ENCODE data around the gene IFT52.

The IFT52 gene

GRCh38 chr20:43559147-43559987 lies 31.4 kb upstream of the IFT52 start:
- no peak for TF ChIP-seq CTCF (IDR thresholded peaks at IDR 0.05)
- H3K27ac ChIP-seq = no peak overlapping the region
- no peak overlapping the region for H3K4me3 ChIP-seq
- DNase-seq (ENCODE audit: low spot score) = no peak

- no peak for TF ChIP-seq CTCF (IDR thresholded peaks at IDR 0.05)
- Histone ChIP-seq H3K27ac (no peak overlapping the region), H3K4me3 (no peak overlapping the region)
- DNase-seq (ENCODE audit: low spot score) = no peak
Observed at GRCh38 chr20:43560974-43561373, 29.8 kb upstream of the IFT52 start.

DNA sequence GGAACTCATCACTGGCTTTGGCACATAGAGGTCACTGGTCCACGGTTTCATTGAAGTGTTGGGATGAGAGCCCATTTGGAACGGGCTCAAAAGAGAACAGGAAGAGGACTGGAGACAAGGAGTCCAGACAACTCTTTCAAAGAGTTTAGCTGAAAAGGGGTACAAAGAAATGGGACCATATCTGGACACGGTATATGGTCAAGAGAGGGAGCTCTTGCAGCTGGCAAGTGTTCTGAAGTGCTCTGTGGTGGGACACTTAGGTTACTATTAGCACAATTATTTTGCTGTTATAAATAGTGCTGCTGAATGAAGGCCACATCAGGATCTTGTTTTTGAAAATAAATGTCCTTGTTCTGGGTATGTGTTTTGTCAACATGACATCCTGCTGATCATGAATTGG lies 27.3 kb upstream of the IFT52 start:
- Histone ChIP-seq H3K27ac (no peak overlapping the region), H3K4me3 (no peak overlapping the region)
- TF ChIP-seq CTCF (IDR thresholded peaks at IDR 0.05) = no peak
- DNase-seq (ENCODE audit: low spot score) = no peak

DNA sequence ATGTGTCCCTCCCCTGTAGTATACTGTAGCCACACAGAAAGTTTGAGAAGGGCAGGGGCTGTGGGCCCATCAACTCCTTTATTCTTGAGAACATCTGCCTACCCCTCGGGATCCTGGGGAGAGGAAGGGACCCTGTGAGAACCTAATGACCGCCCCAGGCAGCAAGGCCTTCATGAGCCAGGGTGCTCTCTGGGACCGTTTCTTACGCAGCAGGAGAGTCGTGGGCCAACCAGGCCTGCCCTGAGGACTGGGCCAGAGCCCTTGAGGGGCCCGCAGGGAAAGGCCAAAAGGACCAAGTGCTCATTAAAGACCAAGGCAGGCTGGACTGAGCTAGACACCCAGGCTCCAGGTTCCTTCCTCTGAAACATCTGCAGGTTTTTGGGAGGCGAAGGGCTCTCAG lies 26.7 kb upstream of the IFT52 start:
- DNase-seq (ENCODE audit: low spot score) = no peak
- H3K27ac ChIP-seq = no peak overlapping the region
- no peak for TF ChIP-seq CTCF (IDR thresholded peaks at IDR 0.05)
- H3K4me3 ChIP-seq = no peak overlapping the region

- H3K4me3 ChIP-seq = no peak overlapping the region
- no peak for DNase-seq (ENCODE audit: low spot score)
- no peak for TF ChIP-seq CTCF (IDR thresholded peaks at IDR 0.05)
- no peak overlapping the region for H3K27ac ChIP-seq
Observed at GRCh38 chr20:43564455-43564854, 26.3 kb upstream of the IFT52 start.

GRCh38 chr20:43564993-43565757 lies 25.6 kb upstream of the IFT52 start:
- no peak for DNase-seq (ENCODE audit: low spot score)
- TF ChIP-seq CTCF (IDR thresholded peaks at IDR 0.05) = no peak
- Histone ChIP-seq H3K27ac (no peak overlapping the region), H3K4me3 (no peak overlapping the region)

- DNase-seq (ENCODE audit: low spot score) = no peak
- Histone ChIP-seq H3K27ac (no peak overlapping the region), H3K4me3 (no peak overlapping the region)
- TF ChIP-seq CTCF (IDR thresholded peaks at IDR 0.05) = no peak
Observed at GRCh38 chr20:43565758-43566104, 25.0 kb upstream of the IFT52 start.
